CD4-positive, alpha-beta T cell treated with Interleukin-6 at 100 ng/mL for 8 hours (primary cell): ENCODE measurements around the gene TSPAN2.

Experiments
- DNase-seq: peaks from one replicate; pipeline ENCODE4 v3.0.0-alpha.2; 2020; ENCODE audit warnings: mixed read lengths, low spot score

The TSPAN2 gene

GRCh38 chr1:115089420-115090185, at the start of gene TSPAN2:
TSPAN2 (minus strand) TSS chr1:115089503; CDS start chr1:115089432, 71 bp downstream.
- peak; percentile 50 for DNase-seq

GRCh38 chr1:115138973-115139372, 49.7 kb upstream of the TSPAN2 start:
- peak; percentile 52 for DNase-seq

GRCh38 chr1:115138271-115138670, 49.0 kb upstream of the TSPAN2 start:
- DNase-seq: no peak

GRCh38 chr1:115137191-115137590, 47.9 kb upstream of the TSPAN2 start:
- no peak for DNase-seq

- DNase-seq: no peak
Observed at GRCh38 chr1:115136706-115137105, 47.4 kb upstream of the TSPAN2 start.

GRCh38 chr1:115136106-115136505, 46.8 kb upstream of the TSPAN2 start:
- no peak for DNase-seq

GRCh38 chr1:115135681-115136080, 46.4 kb upstream of the TSPAN2 start:
- DNase-seq: no peak

- no peak for DNase-seq
Observed at GRCh38 chr1:115134850-115135480, 45.7 kb upstream of the TSPAN2 start.

- no peak for DNase-seq
Observed at GRCh38 chr1:115134231-115134630, 44.9 kb upstream of the TSPAN2 start.

GRCh38 chr1:115133440-115133839, 44.1 kb upstream of the TSPAN2 start:
- no peak for DNase-seq

- no peak for DNase-seq
Observed at GRCh38 chr1:115130786-115131185, 41.5 kb upstream of the TSPAN2 start.

- no peak for DNase-seq
Observed at GRCh38 chr1:115129071-115129640, 39.9 kb upstream of the TSPAN2 start.

GRCh38 chr1:115127539-115127938, 38.2 kb upstream of the TSPAN2 start:
- no peak for DNase-seq

- DNase-seq: no peak
Observed at GRCh38 chr1:115126516-115126915, 37.2 kb upstream of the TSPAN2 start.

- no peak for DNase-seq
Observed at GRCh38 chr1:115123116-115123515, 33.8 kb upstream of the TSPAN2 start.

- DNase-seq: no peak
Observed at GRCh38 chr1:115121793-115122192, 32.5 kb upstream of the TSPAN2 start.

GRCh38 chr1:115120296-115120695, 31.0 kb upstream of the TSPAN2 start:
- DNase-seq: no peak

- no peak for DNase-seq
Observed at GRCh38 chr1:115118611-115119010, 29.3 kb upstream of the TSPAN2 start.

GRCh38 chr1:115118086-115118485, 28.8 kb upstream of the TSPAN2 start:
- DNase-seq: no peak

GRCh38 chr1:115117298-115117697, 28.0 kb upstream of the TSPAN2 start:
- DNase-seq: no peak

GRCh38 chr1:115116512-115116911, 27.2 kb upstream of the TSPAN2 start:
- DNase-seq: no peak

- DNase-seq: no peak
Observed at GRCh38 chr1:115115521-115116161, 26.3 kb upstream of the TSPAN2 start.

GRCh38 chr1:115114308-115114707, 25.0 kb upstream of the TSPAN2 start:
- peak; percentile 27 for DNase-seq
